ENCODE results near the gene TNFSF11.

TNFSF11 gene, protein sequence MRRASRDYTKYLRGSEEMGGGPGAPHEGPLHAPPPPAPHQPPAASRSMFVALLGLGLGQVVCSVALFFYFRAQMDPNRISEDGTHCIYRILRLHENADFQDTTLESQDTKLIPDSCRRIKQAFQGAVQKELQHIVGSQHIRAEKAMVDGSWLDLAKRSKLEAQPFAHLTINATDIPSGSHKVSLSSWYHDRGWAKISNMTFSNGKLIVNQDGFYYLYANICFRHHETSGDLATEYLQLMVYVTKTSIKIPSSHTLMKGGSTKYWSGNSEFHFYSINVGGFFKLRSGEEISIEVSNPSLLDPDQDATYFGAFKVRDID

DNA sequence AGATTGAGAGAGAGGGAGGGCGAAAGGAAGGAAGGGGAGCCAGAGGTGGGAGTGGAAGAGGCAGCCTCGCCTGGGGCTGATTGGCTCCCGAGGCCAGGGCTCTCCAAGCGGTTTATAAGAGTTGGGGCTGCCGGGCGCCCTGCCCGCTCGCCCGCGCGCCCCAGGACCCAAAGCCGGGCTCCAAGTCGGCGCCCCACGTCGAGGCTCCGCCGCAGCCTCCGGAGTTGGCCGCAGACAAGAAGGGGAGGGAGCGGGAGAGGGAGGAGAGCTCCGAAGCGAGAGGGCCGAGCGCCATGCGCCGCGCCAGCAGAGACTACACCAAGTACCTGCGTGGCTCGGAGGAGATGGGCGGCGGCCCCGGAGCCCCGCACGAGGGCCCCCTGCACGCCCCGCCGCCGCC is at the start of gene TNFSF11:
TSS of gene TNFSF11 (plus strand) at position 142 of the 400 bp plus-strand sequence. CDS start at position 294, 152 bp downstream.
- TF ChIP-seq, protein P1, sequence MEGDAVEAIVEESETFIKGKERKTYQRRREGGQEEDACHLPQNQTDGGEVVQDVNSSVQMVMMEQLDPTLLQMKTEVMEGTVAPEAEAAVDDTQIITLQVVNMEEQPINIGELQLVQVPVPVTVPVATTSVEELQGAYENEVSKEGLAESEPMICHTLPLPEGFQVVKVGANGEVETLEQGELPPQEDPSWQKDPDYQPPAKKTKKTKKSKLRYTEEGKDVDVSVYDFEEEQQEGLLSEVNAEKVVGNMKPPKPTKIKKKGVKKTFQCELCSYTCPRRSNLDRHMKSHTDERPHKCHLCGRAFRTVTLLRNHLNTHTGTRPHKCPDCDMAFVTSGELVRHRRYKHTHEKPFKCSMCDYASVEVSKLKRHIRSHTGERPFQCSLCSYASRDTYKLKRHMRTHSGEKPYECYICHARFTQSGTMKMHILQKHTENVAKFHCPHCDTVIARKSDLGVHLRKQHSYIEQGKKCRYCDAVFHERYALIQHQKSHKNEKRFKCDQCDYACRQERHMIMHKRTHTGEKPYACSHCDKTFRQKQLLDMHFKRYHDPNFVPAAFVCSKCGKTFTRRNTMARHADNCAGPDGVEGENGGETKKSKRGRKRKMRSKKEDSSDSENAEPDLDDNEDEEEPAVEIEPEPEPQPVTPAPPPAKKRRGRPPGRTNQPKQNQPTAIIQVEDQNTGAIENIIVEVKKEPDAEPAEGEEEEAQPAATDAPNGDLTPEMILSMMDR (IDR thresholded peaks at IDR 0.05; ENCODE audit: low read depth, low read length, missing control alignments), result no peak
- no peak for DNase-seq (ENCODE audit: extremely low read depth, low read depth)
- no peak within 1 kb of the TSS for H3K4me3 ChIP-seq (replicated peaks; ENCODE audit: low read depth, low read length)

DNA sequence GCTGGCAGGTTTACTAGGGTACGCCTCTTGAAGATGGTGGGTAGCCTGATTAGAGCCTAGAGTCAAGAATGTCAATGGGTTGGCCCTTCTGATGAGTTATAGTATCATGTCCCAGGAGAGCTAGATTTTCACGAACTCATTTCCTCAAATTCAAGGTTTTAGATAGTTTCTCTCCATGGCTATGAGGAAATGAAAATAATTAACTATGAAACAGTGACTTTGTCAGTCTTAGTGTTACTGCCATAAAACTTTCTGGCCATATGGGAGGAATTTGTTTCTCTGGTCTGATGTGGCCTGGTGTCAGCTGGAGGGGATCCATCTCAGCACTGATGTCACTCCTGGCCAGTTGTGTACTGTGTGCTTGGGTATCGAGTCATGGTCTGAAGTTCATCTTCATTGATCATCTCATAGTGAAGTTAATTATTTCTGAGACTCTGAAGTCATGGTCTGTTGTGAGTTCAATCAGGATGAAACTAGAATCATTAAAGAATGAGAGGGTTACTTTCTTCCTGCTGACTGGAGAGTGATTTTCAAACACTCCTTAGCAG is 49.4 kb upstream of the TNFSF11 start:
- no peak for DNase-seq (ENCODE audit: extremely low read depth, low read depth)
- TF ChIP-seq, protein P1 (IDR thresholded peaks at IDR 0.05; ENCODE audit: low read depth, low read length, missing control alignments), result no peak
- H3K4me3 ChIP-seq (replicated peaks; ENCODE audit: low read depth, low read length), result no peak overlapping the region

DNA sequence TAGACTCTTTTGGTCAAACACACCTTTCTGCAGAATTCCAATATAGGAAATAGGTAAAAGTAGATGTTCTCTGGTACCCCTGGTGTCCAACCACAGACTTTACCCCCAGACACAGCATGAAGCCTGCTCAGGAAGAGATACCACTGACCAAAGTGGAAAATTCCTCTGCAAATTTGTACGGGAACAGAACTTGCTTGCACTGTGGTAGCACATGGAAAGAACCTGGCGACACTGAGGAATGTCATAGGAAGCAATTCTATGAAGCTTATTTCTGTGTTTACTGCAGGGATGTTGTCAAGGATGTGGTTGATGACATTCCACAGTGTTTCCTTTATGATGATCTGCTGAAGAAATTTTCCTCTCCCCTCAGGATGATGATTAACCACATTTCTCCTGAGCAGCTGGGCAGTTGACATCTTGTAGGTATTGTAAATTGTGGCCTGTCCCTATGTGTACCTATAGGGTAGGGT is 48.9 kb upstream of the TNFSF11 start:
- DNase-seq (ENCODE audit: extremely low read depth, low read depth), result peak; percentile 37
- no peak overlapping the region for H3K4me3 ChIP-seq (replicated peaks; ENCODE audit: low read depth, low read length)
- TF ChIP-seq, protein P1 (IDR thresholded peaks at IDR 0.05; ENCODE audit: low read depth, low read length, missing control alignments), result no peak

DNA sequence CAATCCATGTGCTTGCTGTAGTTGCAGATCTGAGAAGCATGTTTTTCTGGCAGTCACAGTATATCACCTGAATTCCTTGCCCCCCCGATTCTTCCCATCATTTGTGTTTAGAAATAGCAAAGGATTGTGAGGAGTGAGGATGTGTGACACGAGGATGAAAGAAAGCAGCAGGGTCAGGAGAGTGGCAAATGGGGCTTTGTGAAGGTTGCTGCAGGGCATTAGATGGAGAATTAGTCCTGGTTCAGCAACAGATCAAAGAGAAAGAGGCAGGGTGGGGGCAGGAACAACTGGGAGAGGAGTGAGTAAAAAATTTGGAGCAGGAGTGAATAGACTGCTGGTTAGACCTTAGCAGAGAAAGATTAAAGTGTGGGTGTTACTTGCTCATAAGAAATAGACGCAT is 47.7 kb upstream of the TNFSF11 start:
- DNase-seq (ENCODE audit: extremely low read depth, low read depth), result no peak
- H3K4me3 ChIP-seq (replicated peaks; ENCODE audit: low read depth, low read length), result no peak overlapping the region
- TF ChIP-seq, protein P1 (IDR thresholded peaks at IDR 0.05; ENCODE audit: low read depth, low read length, missing control alignments), result no peak

DNA sequence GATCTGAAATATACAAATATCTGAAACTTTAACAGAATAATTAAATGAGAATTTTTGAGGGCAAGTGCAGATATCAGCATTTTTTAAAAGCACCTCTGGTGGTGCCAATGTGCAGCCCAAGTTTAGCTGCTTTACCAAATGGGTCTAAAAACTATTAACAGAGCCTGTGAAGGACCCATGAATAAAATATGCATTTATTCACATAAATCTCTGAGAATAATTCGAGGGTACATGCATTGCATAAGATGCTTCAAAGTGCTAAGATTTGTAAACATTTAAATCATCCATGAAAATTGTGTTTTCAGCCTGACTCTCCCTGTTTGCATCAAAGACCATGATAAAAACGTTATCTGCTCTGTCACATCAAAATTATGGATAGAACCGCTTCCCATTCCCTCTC is 47.1 kb upstream of the TNFSF11 start:
- H3K4me3 ChIP-seq (replicated peaks; ENCODE audit: low read depth, low read length), result no peak overlapping the region
- TF ChIP-seq, protein P1 (IDR thresholded peaks at IDR 0.05; ENCODE audit: low read depth, low read length, missing control alignments), result no peak
- no peak for DNase-seq (ENCODE audit: extremely low read depth, low read depth)

DNA sequence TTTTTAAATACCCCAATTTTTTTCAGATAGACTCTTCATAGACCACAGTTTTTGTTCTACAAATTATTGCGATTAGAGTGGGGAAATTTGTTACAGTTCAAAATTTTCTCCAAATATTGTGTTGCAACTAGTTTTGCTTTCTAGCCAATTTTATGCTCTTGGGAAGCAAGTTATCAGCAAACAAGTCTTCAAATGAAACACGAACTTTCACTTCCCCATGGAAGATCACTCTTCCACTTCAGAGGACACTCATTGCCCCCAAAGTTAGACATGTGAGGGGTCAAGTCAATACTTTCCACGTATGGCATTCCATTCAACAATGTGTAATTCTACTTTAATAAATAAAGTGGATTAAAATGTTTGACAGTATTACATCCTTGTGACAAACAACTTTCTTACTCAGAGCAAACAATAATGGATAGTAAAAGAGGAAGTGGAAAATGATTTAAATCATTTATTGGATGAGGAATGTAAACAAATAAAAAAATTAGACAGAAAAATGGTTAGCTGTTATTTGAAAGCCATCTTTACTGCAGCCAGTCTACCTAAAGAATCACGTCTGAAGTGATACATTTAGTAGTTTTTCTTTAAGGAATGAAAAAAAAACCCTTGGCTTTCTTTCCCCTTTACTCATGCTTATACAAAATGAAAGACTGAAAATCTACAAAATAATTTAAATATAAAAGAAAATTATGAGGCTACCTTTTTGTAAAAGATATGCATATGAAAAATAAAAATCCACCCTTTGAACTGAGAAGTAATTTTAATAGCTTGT is 41.2 kb upstream of the TNFSF11 start:
- DNase-seq (ENCODE audit: extremely low read depth, low read depth), result no peak
- TF ChIP-seq, protein P1 (IDR thresholded peaks at IDR 0.05; ENCODE audit: low read depth, low read length, missing control alignments), result no peak
- H3K4me3 ChIP-seq (replicated peaks; ENCODE audit: low read depth, low read length), result no peak overlapping the region

All from HFF-Myc (cell line).